Nephron (organoid): ENCODE measurements around the gene KIF21A.
"Not testable (repeated sequence)": the region's sequence is repeated elsewhere in the genome, so short reads cannot be mapped to it uniquely, and the experiment has no call there.

ENCODE experiments used
- H3K27ac Mint-ChIP-seq, 3 experiments: 2 replicates each; pipeline ENCODE4 v1.8.0; 2020; ENCODE audit warnings: mixed read lengths in 3 of 3, mild to moderate bottlenecking in 2 of 3, moderate library complexity in 1 of 3
- H3K27me3 Mint-ChIP-seq: 2 replicates; pipeline ENCODE4 v1.8.0; 2021; ENCODE audit warnings: low read depth, mild to moderate bottlenecking, moderate library complexity, mixed read lengths
- H3K36me3 Mint-ChIP-seq: 2 replicates; pipeline ENCODE4 v1.8.0; 2020; ENCODE audit warnings: low read depth, mixed read lengths
- H3K4me1 Mint-ChIP-seq: 2 replicates; pipeline ENCODE4 v1.8.0; 2020; ENCODE audit warnings: mixed read lengths
- H3K4me3 Mint-ChIP-seq, 3 experiments: 2 replicates each; pipeline ENCODE4 v1.8.0; 2020; ENCODE audit warnings: mild to moderate bottlenecking in 3 of 3, mixed read lengths in 3 of 3, moderate library complexity in 2 of 3
- H3K9me3 Mint-ChIP-seq: 2 replicates; pipeline ENCODE4 v1.8.0; 2020; ENCODE audit warnings: mixed read lengths
- TF ChIP-seq, protein P1 (sequence below), 3 experiments: fragments of 200-600 bp; sonication (generic); IDR thresholded peaks; one replicate each; pipeline ENCODE4 v1.5.0; 2021; ENCODE audit warnings: antibody characterized with exemption in 3 of 3; ENCODE audit not compliant: unreplicated experiment in 3 of 3

Gene KIF21A

DNA sequence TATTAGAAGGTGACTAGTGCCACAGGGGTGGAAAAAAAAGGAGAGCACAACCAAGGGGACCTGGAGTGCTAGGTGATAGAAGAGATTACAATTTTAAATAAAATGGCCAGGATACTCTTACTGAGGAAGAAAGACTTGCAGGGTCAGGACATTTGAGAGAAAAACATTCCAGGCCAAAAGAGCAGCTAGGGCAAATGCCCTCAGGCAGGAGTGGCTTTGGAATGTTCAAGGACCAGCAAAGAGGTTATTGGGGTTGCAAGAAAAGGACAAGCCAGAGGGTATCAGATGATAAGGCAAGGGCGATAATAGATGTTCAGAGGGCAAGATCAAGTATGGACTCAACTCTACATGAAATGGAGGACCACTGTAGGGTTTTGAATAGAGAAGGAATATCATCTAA lies 146.4 kb downstream of the KIF21A start:
- Mint-ChIP-seq H3K27ac (no peak overlapping the region), H3K4me1 (peaks cover 18% of the 10 kb centered on the region), H3K9me3 (no peaks in the 10 kb centered on the region), H3K4me3 (no peak overlapping the region), H3K27me3 (no peaks in the 10 kb centered on the region), H3K36me3 (peaks cover 8% of the 10 kb centered on the region)
- TF ChIP-seq, protein P1, sequence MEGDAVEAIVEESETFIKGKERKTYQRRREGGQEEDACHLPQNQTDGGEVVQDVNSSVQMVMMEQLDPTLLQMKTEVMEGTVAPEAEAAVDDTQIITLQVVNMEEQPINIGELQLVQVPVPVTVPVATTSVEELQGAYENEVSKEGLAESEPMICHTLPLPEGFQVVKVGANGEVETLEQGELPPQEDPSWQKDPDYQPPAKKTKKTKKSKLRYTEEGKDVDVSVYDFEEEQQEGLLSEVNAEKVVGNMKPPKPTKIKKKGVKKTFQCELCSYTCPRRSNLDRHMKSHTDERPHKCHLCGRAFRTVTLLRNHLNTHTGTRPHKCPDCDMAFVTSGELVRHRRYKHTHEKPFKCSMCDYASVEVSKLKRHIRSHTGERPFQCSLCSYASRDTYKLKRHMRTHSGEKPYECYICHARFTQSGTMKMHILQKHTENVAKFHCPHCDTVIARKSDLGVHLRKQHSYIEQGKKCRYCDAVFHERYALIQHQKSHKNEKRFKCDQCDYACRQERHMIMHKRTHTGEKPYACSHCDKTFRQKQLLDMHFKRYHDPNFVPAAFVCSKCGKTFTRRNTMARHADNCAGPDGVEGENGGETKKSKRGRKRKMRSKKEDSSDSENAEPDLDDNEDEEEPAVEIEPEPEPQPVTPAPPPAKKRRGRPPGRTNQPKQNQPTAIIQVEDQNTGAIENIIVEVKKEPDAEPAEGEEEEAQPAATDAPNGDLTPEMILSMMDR (IDR thresholded peaks at IDR 0.05; ENCODE audit: unreplicated experiment in 3 of 3) = no peak

DNA sequence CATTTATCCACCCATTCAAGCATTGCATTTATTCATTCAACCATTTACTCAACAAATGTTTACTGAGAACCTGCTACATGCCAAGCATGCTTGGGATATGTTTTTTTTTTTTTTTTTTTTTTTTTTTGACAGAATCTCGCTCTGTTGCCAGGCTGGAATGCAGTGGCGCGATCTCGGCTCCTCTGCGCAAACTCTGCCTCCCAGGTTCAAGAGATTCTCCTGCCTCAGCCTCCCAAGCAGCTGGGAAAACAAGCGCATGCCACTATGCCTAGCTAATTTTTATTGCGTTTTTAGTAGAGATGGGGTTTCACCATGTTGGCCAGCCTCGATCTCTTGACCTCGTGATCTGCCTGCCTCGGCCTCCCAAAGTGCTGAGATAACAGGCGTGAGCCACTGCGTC lies 147.3 kb downstream of the KIF21A start:
- not testable (repeated sequence) for H3K27me3 Mint-ChIP-seq, H3K4me3 Mint-ChIP-seq, H3K9me3 Mint-ChIP-seq, H3K36me3 Mint-ChIP-seq
- H3K27ac Mint-ChIP-seq = peak overlapping the region in 1 of 3 experiments; percentile 63
- H3K4me1 Mint-ChIP-seq = peaks cover 14% of the 10 kb centered on the region

DNA sequence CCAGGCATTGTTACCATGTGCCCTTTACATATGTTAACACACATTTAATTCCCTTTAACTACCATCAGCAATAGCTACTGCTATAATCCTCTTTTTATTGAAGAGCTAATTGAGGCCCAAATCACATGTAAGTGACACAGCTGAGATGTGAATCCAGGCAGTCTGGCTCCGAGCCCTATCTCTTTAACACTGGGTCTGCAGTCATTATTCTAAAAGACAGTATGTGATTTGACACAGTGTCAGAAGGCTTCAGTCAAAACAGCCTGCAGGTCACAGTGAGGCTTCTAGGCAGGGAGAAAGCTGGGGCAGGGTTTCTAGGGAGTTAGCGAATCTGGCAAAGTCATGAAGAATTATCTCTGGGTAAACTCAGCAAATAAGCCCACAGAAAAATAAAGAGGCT lies 148.2 kb downstream of the KIF21A start:
- TF ChIP-seq, protein P1 (IDR thresholded peaks at IDR 0.05; ENCODE audit: unreplicated experiment in 3 of 3) = no peak

DNA sequence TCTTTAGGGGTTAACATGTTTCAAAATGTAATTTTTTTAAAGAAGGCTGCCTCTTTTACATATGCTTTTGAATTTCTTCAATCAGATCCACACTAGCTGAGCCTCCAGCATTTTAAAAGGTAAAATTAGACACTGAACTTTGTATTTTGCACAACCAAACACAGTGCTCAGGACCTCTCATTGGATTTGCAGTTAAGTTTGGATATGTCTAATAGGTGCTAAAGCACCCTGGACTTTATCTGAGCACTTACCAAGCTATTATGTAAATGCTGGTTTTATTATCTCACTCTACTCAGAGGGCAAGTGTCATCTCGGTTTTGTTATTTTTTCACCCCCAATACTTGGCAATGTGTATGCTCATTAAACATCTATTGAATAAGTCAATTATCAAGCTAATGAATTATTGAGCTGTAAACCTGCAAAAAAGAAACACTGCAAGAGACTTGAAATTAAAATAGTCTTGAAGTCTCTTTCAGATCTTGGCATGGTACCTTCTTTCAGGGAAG lies 150.7 kb downstream of the KIF21A start:
- Mint-ChIP-seq H3K4me1 (peaks cover 14% of the 10 kb centered on the region), H3K27me3 (no peaks in the 10 kb centered on the region), H3K36me3 (peaks cover 8% of the 10 kb centered on the region), H3K9me3 (no peaks in the 10 kb centered on the region), H3K4me3 (no peak overlapping the region), H3K27ac (no peak overlapping the region)
- TF ChIP-seq, protein P1 (IDR thresholded peaks at IDR 0.05; ENCODE audit: unreplicated experiment in 3 of 3) = no peak

More for the DNA sequence above, 148.2 kb downstream of the KIF21A start:
- Mint-ChIP-seq H3K4me1 (peaks cover 14% of the 10 kb centered on the region), H3K36me3 (peaks cover 8% of the 10 kb centered on the region), H3K9me3 (no peaks in the 10 kb centered on the region), H3K4me3 (no peak overlapping the region), H3K27ac (peak overlapping the region in 1 of 3 experiments; percentile 3), H3K27me3 (no peaks in the 10 kb centered on the region)

DNA sequence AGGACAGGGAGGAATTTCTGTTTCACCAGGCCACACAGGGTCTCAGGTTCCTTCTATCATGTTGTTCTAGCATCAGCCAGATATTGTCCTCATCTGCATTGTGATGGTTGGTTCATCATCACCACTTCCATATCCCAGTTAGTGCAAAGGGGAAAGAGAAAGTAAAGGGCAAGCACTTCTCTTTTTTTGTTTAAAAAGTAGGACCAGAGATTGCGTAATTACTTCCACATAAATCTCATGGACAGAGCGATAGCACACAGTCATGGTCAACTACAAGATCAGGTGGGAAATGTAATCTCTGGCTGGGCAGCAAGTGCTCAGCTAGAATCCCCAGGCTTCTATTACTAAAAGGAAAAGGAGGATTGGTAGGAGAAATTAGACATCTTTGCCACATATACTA lies 155.1 kb downstream of the KIF21A start:
- H3K4me1 Mint-ChIP-seq = peaks cover 5% of the 10 kb centered on the region
- H3K27me3 Mint-ChIP-seq = no peaks in the 10 kb centered on the region
- H3K4me3 Mint-ChIP-seq = no peak overlapping the region
- H3K9me3 Mint-ChIP-seq = no peaks in the 10 kb centered on the region
- H3K36me3 Mint-ChIP-seq = no peaks in the 10 kb centered on the region
- H3K27ac Mint-ChIP-seq = no peak overlapping the region
- TF ChIP-seq, protein P1 (IDR thresholded peaks at IDR 0.05; ENCODE audit: unreplicated experiment in 3 of 3) = no peak

DNA sequence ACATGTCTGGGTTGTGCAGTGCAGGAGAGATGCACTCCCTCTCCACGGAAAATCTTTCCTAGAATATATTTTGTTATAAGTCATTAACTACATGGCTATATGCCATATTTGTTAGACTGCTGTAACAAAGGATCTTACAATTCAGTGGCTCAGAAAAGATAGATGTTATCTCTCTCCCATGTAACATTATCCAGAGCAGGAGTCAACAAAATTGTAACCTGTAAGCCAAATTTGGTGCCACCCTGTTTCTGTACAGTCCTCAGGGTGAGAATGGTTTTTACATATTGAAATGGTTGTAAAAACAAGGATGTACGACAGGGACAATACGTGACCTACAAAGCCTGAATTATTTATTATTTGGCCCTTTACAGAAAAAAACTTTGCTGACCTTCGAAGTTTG lies 155.5 kb downstream of the KIF21A start:
- TF ChIP-seq, protein P1 (IDR thresholded peaks at IDR 0.05; ENCODE audit: unreplicated experiment in 3 of 3) = no peak
- H3K27me3 Mint-ChIP-seq = no peaks in the 10 kb centered on the region
- no peaks in the 10 kb centered on the region for H3K36me3 Mint-ChIP-seq
- H3K4me1 Mint-ChIP-seq = peaks cover 3% of the 10 kb centered on the region
- H3K9me3 Mint-ChIP-seq = no peaks in the 10 kb centered on the region
- no peak overlapping the region for H3K27ac Mint-ChIP-seq
- no peak overlapping the region for H3K4me3 Mint-ChIP-seq
